Ascending aorta (tissue), 2 donors: Measurements from ENCODE around the gene GATAD2B. TPM values are rescaled to one million over a fixed set of nuclear protein-coding genes. Genes with fewer than 3 reads are reported as not detected.

Experiments used
- DNase-seq, 2 donors: peaks; one replicate each; pipeline ENCODE4 v3.0.0-alpha.2; 2019; ENCODE audit warnings: low spot score in 2 of 2
- H3K27ac ChIP-seq, 2 donors: fragments of 200-600 bp; sonication (generic); one replicate each; pipeline ENCODE4 v1.5.1; 2016 to 2017; ENCODE audit warnings: mild to moderate bottlenecking in 1 of 2
- H3K27me3 ChIP-seq: fragments of 200-600 bp; sonication (generic); one replicate; pipeline ENCODE4 v1.5.1; 2017
- H3K36me3 ChIP-seq, 2 donors: fragments of 200-600 bp; sonication (generic); one replicate each; pipeline ENCODE4 v1.5.1; 2016
- H3K4me1 ChIP-seq, 2 donors: fragments of 200-600 bp; sonication (generic); one replicate each; pipeline ENCODE4 v1.5.1; 2016 to 2017; ENCODE audit warnings: mild to moderate bottlenecking in 1 of 2
- H3K4me3 ChIP-seq, 2 donors: fragments of 200-600 bp; sonication (generic); one replicate each; pipeline ENCODE4 v1.5.1; 2016 to 2017; ENCODE audit warnings: mild to moderate bottlenecking in 1 of 2
- H3K9me3 ChIP-seq, 2 donors: fragments of 200-600 bp; sonication (generic); one replicate each; pipeline ENCODE4 v1.5.1; 2016
- intact Hi-C: fragments of 100-400 bp; cut with DNase I; formaldehyde crosslinking; loops from one replicate; pipeline ENCODE4 v1.15.1; 2023
- total RNA-seq: library from RNA; depleted of rRNA; stranded (reverse); fragments of >200 nt; gene quantifications from one replicate; pipeline ENCODE4 v1.1.0, GENCODE V29; 2016
- TF ChIP-seq, protein P1 (sequence below), 3 experiments: fragments of 200-600 bp in 2 of 3; fragments of 450-650 bp in 1 of 3; sonication (generic) in 2 of 3; IDR thresholded peaks; one replicate each; pipeline ENCODE4 v1.5.1; 2016 to 2019; ENCODE audit warnings: antibody characterized with exemption in 3 of 3, mild to moderate bottlenecking in 1 of 3, moderate library complexity in 1 of 3

Gene GATAD2B
- total RNA-seq, 1 donor from 2014 or later, result 9.5 TPM

GRCh38 chr1:153763365-153764225, 159.2 kb downstream of the GATAD2B start:
- Histone ChIP-seq H3K27ac (no peak overlapping the region), H3K36me3 (peaks cover 77 to 93% of the 10 kb centered on the region in 2 donors), H3K27me3 (no peaks in the 10 kb centered on the region), H3K9me3 (no peaks in the 10 kb centered on the region), H3K4me3 (no peak overlapping the region), H3K4me1 (peaks cover 0 to 5% of the 10 kb centered on the region in 2 donors)
- TF ChIP-seq, protein P1, sequence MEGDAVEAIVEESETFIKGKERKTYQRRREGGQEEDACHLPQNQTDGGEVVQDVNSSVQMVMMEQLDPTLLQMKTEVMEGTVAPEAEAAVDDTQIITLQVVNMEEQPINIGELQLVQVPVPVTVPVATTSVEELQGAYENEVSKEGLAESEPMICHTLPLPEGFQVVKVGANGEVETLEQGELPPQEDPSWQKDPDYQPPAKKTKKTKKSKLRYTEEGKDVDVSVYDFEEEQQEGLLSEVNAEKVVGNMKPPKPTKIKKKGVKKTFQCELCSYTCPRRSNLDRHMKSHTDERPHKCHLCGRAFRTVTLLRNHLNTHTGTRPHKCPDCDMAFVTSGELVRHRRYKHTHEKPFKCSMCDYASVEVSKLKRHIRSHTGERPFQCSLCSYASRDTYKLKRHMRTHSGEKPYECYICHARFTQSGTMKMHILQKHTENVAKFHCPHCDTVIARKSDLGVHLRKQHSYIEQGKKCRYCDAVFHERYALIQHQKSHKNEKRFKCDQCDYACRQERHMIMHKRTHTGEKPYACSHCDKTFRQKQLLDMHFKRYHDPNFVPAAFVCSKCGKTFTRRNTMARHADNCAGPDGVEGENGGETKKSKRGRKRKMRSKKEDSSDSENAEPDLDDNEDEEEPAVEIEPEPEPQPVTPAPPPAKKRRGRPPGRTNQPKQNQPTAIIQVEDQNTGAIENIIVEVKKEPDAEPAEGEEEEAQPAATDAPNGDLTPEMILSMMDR (IDR thresholded peaks at IDR 0.05), result no peak
- DNase-seq, result no peak
- intact Hi-C loops, result no loop called here

- intact Hi-C loops, result no loop called here
- H3K27ac ChIP-seq, result no peak overlapping the region
- peaks cover 86 to 90% of the 10 kb centered on the region in 2 donors for H3K36me3 ChIP-seq
- TF ChIP-seq, protein P1 (IDR thresholded peaks at IDR 0.05), result no peak
- H3K27me3 ChIP-seq, result no peaks in the 10 kb centered on the region
- H3K4me1 ChIP-seq, result no peaks in the 10 kb centered on the region
- no peak overlapping the region for H3K4me3 ChIP-seq
- H3K9me3 ChIP-seq, result no peaks in the 10 kb centered on the region
- DNase-seq, result no peak
These were observed 162.3 kb downstream of the GATAD2B start for GRCh38 chr1:153760440-153760839.

Other genes starting within 250 kb of the GATAD2B start
- 187 TPM for gene NPR1, start 244.3 kb downstream of the GATAD2B start, total RNA-seq
- gene INTS3, start 194.9 kb downstream of the GATAD2B start, total RNA-seq, result 55.9 TPM
- gene SLC27A3, start 147.6 kb downstream of the GATAD2B start, total RNA-seq, result 315 TPM
- gene DENND4B, start 23.7 kb upstream of the GATAD2B start, total RNA-seq, result 80.0 TPM
- 10.1 TPM for gene CRTC2, start 35.6 kb upstream of the GATAD2B start, total RNA-seq
- 86.3 TPM for gene SLC39A1, start 40.6 kb upstream of the GATAD2B start, total RNA-seq
- 6.3 TPM for gene CREB3L4, start 44.9 kb upstream of the GATAD2B start, total RNA-seq
- 166 TPM for gene JTB, start 54.7 kb upstream of the GATAD2B start, total RNA-seq
- 10.0 TPM for gene RAB13, start 63.4 kb upstream of the GATAD2B start, total RNA-seq
- gene RPS27, start 67.8 kb upstream of the GATAD2B start, total RNA-seq, result 707 TPM
- gene NUP210L, start 232.1 kb upstream of the GATAD2B start, total RNA-seq, result not detected